BLaER1 treated with 17β-estradiol and CSF1 and Interleukin-3, amounts not matched to agents 10 nM and 100 nM (cell line): ENCODE data around the gene DMD.
A peak's percentile ranks its signal among the peaks of the same experiment; 100 is the strongest.
"Not testable (repeated sequence)": the region's sequence is repeated elsewhere in the genome, so short reads cannot be mapped to it uniquely, and the experiment has no call there.

Experiments
- H3K27ac ChIP-seq, 11 experiments: shearing (Covaris generic); formaldehyde crosslinking; 2 replicates each; pipeline ENCODE4 v1.8.1; 2022
- H3K27me3 ChIP-seq, 11 experiments: shearing (Covaris generic); formaldehyde crosslinking; 2 replicates each; pipeline ENCODE4 v1.8.1; 2022
- H3K36me3 ChIP-seq, 11 experiments: shearing (Covaris generic); formaldehyde crosslinking; 2 replicates each; pipeline ENCODE4 v1.8.1; 2022
- H3K4me1 ChIP-seq, 10 experiments: shearing (Covaris generic); formaldehyde crosslinking; 2 replicates each; pipeline ENCODE4 v1.8.1; 2022
- H3K4me2 ChIP-seq, 11 experiments: shearing (Covaris generic); formaldehyde crosslinking; 2 replicates each; pipeline ENCODE4 v1.8.1; 2022
- H3K4me3 ChIP-seq, 10 experiments: shearing (Covaris generic); formaldehyde crosslinking; 2 replicates each; pipeline ENCODE4 v1.8.1; 2022
- H3K9ac ChIP-seq, 11 experiments: shearing (Covaris generic); formaldehyde crosslinking; 2 replicates each; pipeline ENCODE4 v1.8.1; 2022
- H3K9me3 ChIP-seq, 11 experiments: shearing (Covaris generic); formaldehyde crosslinking; replicated peaks in 1 of 11; 2 replicates each; pipeline ENCODE4 v1.8.1; 2022
- H4K20me1 ChIP-seq, 11 experiments: shearing (Covaris generic); formaldehyde crosslinking; 2 replicates each; pipeline ENCODE4 v1.8.1; 2022
- Cebpa-rat ChIP-seq, 11 experiments: shearing (Covaris generic); IDR thresholded peaks; 2 replicates each; pipeline ENCODE4 v1.8.1; 2022

The DMD gene

GRCh38 chrX:31981546-31982062 is 1229.7 kb downstream of the DMD start:
- no peaks in the 10 kb centered on the region for H3K9me3 ChIP-seq
- H3K4me2 ChIP-seq = peak overlapping the region; percentile 6 to 58 (median 34); a peak in 19 of 22 replicates

GRCh38 chrX:31969714-31970113 is 1241.6 kb downstream of the DMD start:
- Histone ChIP-seq H3K9me3 (no peaks in the 10 kb centered on the region), H3K27me3 (peaks cover 5 to 33% (median 15%) of the 10 kb centered on the region in 11 experiments; a peak in 18 of 22 replicates), H3K36me3 (no peaks in the 10 kb centered on the region), H3K9ac (no peak overlapping the region), H4K20me1 (no peaks in the 10 kb centered on the region), H3K27ac (no peak overlapping the region), H3K4me1 (peaks cover 0 to 18% (median 5%) of the 10 kb centered on the region in 10 experiments; a peak in 7 of 20 replicates), H3K4me2 (peak overlapping the region in 5 of 11 experiments; percentile 22 to 37 (median 32); a peak in 9 of 22 replicates), H3K4me3 (no peak overlapping the region)
- no peak for TF ChIP-seq Cebpa-rat (IDR thresholded peaks at IDR 0.05)

More at GRCh38 chrX:31981546-31982062, 1229.7 kb downstream of the DMD start:
- Histone ChIP-seq H3K9ac (no peak overlapping the region), H3K27ac (no peak overlapping the region), H3K27me3 (no peaks in the 10 kb centered on the region; a peak in 1 of 22 replicates), H4K20me1 (no peaks in the 10 kb centered on the region), H3K36me3 (no peaks in the 10 kb centered on the region), H3K4me1 (peaks cover 7 to 14% (median 12%) of the 10 kb centered on the region in 10 experiments; a peak in 17 of 20 replicates), H3K4me3 (no peak overlapping the region)
- peak in 10 of 11 experiments; percentile 64 to 95 (median 84); a peak in 18 of 22 replicates for TF ChIP-seq Cebpa-rat (IDR thresholded peaks at IDR 0.05)

GRCh38 chrX:31962256-31962655 is 1249.1 kb downstream of the DMD start:
- H3K9ac ChIP-seq = no peak overlapping the region
- no peak overlapping the region for H3K4me2 ChIP-seq
- H3K27me3 ChIP-seq = peaks cover 0 to 2% (median 0%) of the 10 kb centered on the region in 11 experiments; a peak in 6 of 22 replicates
- H3K9me3 ChIP-seq = no peaks in the 10 kb centered on the region
- no peak for TF ChIP-seq Cebpa-rat (IDR thresholded peaks at IDR 0.05)
- no peak overlapping the region for H3K27ac ChIP-seq
- no peak overlapping the region for H3K4me3 ChIP-seq
- no peaks in the 10 kb centered on the region; a peak in 2 of 20 replicates for H3K4me1 ChIP-seq
- H4K20me1 ChIP-seq = no peaks in the 10 kb centered on the region
- H3K36me3 ChIP-seq = no peaks in the 10 kb centered on the region

GRCh38 chrX:31934842-31935370 is 1276.4 kb downstream of the DMD start:
- peaks cover 0 to 11% (median 5%) of the 10 kb centered on the region in 11 experiments; a peak in 7 of 22 replicates for H3K27me3 ChIP-seq

GRCh38 chrX:31934015-31934414 is 1277.3 kb downstream of the DMD start:
- TF ChIP-seq Cebpa-rat (IDR thresholded peaks at IDR 0.05) = no peak

More at GRCh38 chrX:31934842-31935370, 1276.4 kb downstream of the DMD start:
- Histone ChIP-seq H3K4me3 (no peak overlapping the region), H3K9ac (no peak overlapping the region), H3K9me3 (no peaks in the 10 kb centered on the region), H3K36me3 (no peaks in the 10 kb centered on the region), H3K4me1 (no peaks in the 10 kb centered on the region), H3K27ac (no peak overlapping the region), H4K20me1 (no peaks in the 10 kb centered on the region), H3K4me2 (no peak overlapping the region)
- TF ChIP-seq Cebpa-rat (IDR thresholded peaks at IDR 0.05) = no peak

GRCh38 chrX:31932769-31933168 is 1278.6 kb downstream of the DMD start:
- Histone ChIP-seq H3K36me3 (no peaks in the 10 kb centered on the region), H3K9me3 (peaks cover 0 to 6% (median 0%) of the 10 kb centered on the region in 11 experiments; a peak in 2 of 22 replicates), H3K4me3 (no peak overlapping the region), H3K27ac (no peak overlapping the region), H3K4me1 (no peaks in the 10 kb centered on the region), H4K20me1 (no peaks in the 10 kb centered on the region), H3K4me2 (no peak overlapping the region), H3K27me3 (peaks cover 0 to 17% (median 5%) of the 10 kb centered on the region in 11 experiments; a peak in 7 of 22 replicates), H3K9ac (no peak overlapping the region)
- no peak for TF ChIP-seq Cebpa-rat (IDR thresholded peaks at IDR 0.05)

More at GRCh38 chrX:31934015-31934414, 1277.3 kb downstream of the DMD start:
- H3K4me2 ChIP-seq = no peak overlapping the region
- no peaks in the 10 kb centered on the region for H3K4me1 ChIP-seq
- H3K36me3 ChIP-seq = no peaks in the 10 kb centered on the region
- no peaks in the 10 kb centered on the region for H3K9me3 ChIP-seq
- no peak overlapping the region for H3K9ac ChIP-seq
- H3K27me3 ChIP-seq = peaks cover 0 to 17% (median 5%) of the 10 kb centered on the region in 11 experiments; a peak in 7 of 22 replicates
- no peaks in the 10 kb centered on the region for H4K20me1 ChIP-seq
- H3K27ac ChIP-seq = no peak overlapping the region
- no peak overlapping the region for H3K4me3 ChIP-seq

- not testable (repeated sequence) for H3K4me2 ChIP-seq, H3K9me3 ChIP-seq, H3K4me1 ChIP-seq, H4K20me1 ChIP-seq, H3K9ac ChIP-seq, H3K27ac ChIP-seq, H3K4me3 ChIP-seq, H3K36me3 ChIP-seq
- peaks cover 0 to 17% (median 5%) of the 10 kb centered on the region in 11 experiments; a peak in 7 of 22 replicates for H3K27me3 ChIP-seq
These were observed 1279.0 kb downstream of the DMD start for GRCh38 chrX:31932320-31932719.

- no peak overlapping the region for H3K4me2 ChIP-seq
- H3K27me3 ChIP-seq = peaks cover 0 to 17% (median 5%) of the 10 kb centered on the region in 11 experiments; a peak in 7 of 22 replicates
- peaks cover 0 to 6% (median 0%) of the 10 kb centered on the region in 11 experiments; a peak in 2 of 22 replicates for H3K9me3 ChIP-seq
- no peak overlapping the region for H3K9ac ChIP-seq
- H3K27ac ChIP-seq = no peak overlapping the region
- no peak overlapping the region for H3K4me3 ChIP-seq
- no peaks in the 10 kb centered on the region for H4K20me1 ChIP-seq
- TF ChIP-seq Cebpa-rat (IDR thresholded peaks at IDR 0.05) = no peak; a peak in 1 of 22 replicates
- H3K4me1 ChIP-seq = no peaks in the 10 kb centered on the region
- H3K36me3 ChIP-seq = no peaks in the 10 kb centered on the region
These were observed 1280.1 kb downstream of the DMD start for GRCh38 chrX:31931225-31931624.

GRCh38 chrX:31929366-31929765 is 1282.0 kb downstream of the DMD start:
- no peak overlapping the region for H3K9ac ChIP-seq

More at GRCh38 chrX:31929366-31929765, 1282.0 kb downstream of the DMD start:
- Histone ChIP-seq H4K20me1 (no peaks in the 10 kb centered on the region), H3K9me3 (peaks cover 0 to 6% (median 0%) of the 10 kb centered on the region in 11 experiments; a peak in 2 of 22 replicates), H3K27ac (no peak overlapping the region), H3K4me1 (no peaks in the 10 kb centered on the region), H3K4me3 (no peak overlapping the region), H3K4me2 (no peak overlapping the region), H3K36me3 (no peaks in the 10 kb centered on the region), H3K27me3 (0 out of 22 replicates have a peak, but pooled peaks cover 0 to 6% (median 0%) of the 10 kb centered on the region in 11 experiments)
- no peak for TF ChIP-seq Cebpa-rat (IDR thresholded peaks at IDR 0.05)
